ENCODE measurements around the gene NEK2.
"Not testable (repeated sequence)": the region's sequence is repeated elsewhere in the genome, so short reads cannot be mapped to it uniquely, and the experiment has no call there.

The NEK2 gene

GRCh38 chr1:211675230-211676105 is at the start of gene NEK2:
TSS of gene NEK2 (minus strand) at chr1:211675621. CDS start at chr1:211675479, 142 bp downstream.
- DNase-seq (ENCODE audit: low read depth in 1 of 2, low spot score in 1 of 2) = peak; percentile 53 to 61

DNA sequence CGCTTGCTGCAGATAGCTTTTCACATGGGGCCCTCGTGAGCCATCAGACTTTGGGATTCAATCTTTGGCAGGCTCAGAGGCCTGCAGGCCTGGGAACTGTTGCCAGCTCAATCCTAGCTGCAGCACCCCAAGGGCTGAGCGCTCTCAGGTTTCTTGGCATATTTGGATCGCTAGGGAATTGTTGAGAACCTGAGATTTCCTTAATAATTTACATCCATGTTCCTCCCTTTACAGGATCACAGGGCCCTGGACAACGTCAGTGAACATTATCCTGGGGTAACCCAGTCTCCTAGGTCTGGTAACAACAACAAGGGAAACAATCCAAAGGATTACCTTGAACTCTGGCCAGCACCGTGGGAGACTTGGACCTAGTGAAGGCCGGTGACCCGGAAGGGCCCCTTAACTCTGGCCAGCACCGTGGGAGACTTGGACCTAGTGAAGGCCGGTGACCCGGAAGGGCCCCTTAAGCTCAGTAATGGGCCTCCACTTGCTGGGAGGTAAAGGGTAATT is 49.3 kb upstream of the NEK2 start:
- no peak for DNase-seq (ENCODE audit: low read depth in 1 of 2, low spot score in 1 of 2)

DNA sequence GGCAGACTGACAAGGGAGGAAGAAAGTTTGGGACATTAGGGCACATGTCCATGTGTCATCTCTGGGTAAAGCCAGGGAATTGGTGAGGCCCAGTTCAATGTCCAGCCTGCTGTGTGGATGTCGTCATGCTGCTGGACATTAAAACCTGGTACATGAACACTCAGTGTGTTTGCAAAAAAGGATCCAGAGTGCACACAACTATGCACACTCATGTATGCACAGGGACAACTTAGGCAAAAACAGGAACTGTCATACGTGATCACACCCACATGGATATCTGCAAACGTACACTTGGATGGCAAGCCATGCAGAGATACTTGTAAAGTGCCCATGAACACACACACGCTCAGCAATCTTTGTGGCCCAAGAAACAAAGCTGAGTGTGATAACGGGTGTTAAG is 47.9 kb upstream of the NEK2 start:
- DNase-seq (ENCODE audit: low read depth in 1 of 2, low spot score in 1 of 2) = no peak

- no peak for DNase-seq (ENCODE audit: low read depth in 1 of 2, low spot score in 1 of 2)
These were observed 47.1 kb upstream of the NEK2 start for GRCh38 chr1:211722277-211723175.

GRCh38 chr1:211716555-211716954 is 41.1 kb upstream of the NEK2 start:
- DNase-seq (ENCODE audit: low read depth in 1 of 2, low spot score in 1 of 2) = not testable (repeated sequence)

GRCh38 chr1:211715971-211716370 is 40.5 kb upstream of the NEK2 start:
- no peak for DNase-seq (ENCODE audit: low read depth in 1 of 2, low spot score in 1 of 2)

GRCh38 chr1:211714154-211714553 is 38.7 kb upstream of the NEK2 start:
- DNase-seq (ENCODE audit: low read depth in 1 of 2, low spot score in 1 of 2) = no peak

DNA sequence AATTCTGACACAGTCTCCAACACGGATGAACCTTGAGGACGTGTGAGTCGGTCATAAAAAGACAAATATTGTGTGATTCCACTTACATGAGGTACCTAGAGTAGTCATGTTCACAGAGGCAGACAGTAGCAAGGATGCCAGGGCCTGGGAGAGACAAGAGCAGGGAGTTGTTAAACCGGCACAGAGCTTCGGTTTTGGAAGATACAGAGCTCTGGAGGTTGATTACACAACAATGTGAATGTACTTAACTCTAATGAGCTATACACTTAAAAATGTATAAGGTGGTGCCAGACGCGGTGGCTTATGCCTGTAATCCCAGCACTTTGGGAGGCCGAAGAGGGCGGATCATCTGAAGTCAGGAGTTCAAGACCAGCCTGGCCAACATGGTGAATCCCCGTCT is 37.8 kb upstream of the NEK2 start:
- DNase-seq (ENCODE audit: low read depth in 1 of 2, low spot score in 1 of 2) = no peak

DNA sequence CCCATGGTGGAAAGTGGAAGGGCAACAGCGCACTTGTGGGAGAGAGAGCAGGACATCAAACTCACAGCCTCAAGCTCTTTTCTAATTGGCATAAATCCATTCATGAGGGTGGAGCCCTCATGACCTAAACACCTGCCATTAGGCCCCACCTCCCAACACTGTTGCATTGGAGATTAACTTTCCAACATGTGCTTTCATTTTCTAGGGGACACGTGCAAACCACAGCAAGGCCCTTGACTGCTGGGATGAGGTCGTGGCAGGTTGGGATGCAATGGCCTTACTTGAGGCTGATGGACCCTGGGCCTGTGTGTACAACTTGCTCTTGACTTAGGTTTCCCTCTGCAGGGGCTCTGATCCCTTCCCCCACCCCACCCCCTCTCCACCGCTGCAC is 35.9 kb upstream of the NEK2 start:
- no peak for DNase-seq (ENCODE audit: low read depth in 1 of 2, low spot score in 1 of 2)

DNA sequence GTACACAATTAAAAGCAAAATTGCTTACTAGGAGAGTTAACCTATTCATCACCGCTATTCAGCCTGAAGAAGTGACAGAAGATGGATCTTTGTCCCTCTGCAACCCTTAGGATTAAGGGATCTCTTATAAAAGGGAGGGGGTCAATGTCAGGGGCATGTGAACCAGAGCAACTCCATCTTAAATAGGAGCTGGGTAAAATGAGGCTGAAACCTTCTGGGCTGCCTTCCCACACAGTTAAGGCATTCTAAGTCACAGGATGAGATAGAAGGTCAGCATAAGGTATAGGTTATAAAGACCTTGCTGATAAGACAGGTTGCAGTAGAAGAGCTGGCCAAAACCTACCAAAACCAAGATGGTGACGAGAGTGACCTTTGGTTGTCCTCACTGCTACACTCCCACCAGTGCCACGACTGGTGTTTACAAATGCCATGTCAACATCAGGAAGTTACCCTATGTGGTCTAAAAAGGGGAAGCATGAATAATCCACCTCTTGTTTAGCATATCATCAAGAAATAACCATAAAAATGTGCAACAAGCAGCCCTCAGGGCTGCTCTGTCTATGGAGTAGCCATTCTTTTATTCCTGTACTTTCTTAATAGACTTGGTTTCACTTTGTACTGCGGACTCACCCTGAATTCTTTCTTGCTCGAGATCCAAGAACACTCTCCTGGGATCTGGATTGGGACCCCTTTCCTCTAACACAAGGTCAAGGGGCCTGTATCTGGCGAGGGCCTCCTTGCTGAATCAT is 35.3 kb upstream of the NEK2 start:
- DNase-seq (ENCODE audit: low read depth in 1 of 2, low spot score in 1 of 2) = no peak

DNA sequence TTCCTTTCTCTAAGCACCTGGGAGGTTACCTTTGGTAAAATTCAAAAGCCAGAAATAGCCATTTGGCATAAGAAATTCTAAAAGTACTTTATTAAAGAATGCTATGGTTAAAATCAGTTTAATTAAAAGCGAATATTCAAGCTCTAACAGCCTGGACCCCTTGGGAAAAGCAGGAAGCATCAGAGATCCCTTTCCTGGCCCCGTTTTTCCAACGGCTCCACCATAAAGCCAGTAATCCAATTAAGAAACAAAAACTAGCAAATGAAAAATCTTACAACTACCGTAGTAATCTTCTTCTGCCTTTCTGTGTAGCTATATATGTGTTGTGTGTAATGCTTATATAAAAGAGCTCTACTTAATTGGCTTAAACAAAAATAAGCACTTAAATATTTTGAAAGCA is 33.5 kb upstream of the NEK2 start:
- no peak for DNase-seq (ENCODE audit: low read depth in 1 of 2, low spot score in 1 of 2)

DNA sequence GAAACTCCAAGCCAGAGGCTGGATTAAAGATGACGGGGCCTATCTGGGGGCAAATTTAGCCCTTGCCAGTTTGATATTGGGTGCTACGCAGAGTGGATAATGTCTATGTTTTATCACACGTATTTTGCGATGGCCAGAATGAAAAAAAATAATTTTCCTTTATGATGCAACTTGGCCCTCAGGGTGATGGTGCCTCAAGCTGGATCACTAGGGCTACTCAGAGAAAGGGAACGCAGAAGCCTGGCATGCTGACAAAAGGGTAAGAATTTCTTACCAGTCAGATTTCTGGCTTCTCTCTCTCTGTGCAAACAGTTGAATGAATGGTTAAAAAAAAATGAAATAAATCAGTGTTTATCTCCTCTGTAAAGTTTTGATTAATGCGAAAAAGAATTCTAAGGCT is 32.6 kb upstream of the NEK2 start:
- no peak for DNase-seq (ENCODE audit: low read depth in 1 of 2, low spot score in 1 of 2)

DNA sequence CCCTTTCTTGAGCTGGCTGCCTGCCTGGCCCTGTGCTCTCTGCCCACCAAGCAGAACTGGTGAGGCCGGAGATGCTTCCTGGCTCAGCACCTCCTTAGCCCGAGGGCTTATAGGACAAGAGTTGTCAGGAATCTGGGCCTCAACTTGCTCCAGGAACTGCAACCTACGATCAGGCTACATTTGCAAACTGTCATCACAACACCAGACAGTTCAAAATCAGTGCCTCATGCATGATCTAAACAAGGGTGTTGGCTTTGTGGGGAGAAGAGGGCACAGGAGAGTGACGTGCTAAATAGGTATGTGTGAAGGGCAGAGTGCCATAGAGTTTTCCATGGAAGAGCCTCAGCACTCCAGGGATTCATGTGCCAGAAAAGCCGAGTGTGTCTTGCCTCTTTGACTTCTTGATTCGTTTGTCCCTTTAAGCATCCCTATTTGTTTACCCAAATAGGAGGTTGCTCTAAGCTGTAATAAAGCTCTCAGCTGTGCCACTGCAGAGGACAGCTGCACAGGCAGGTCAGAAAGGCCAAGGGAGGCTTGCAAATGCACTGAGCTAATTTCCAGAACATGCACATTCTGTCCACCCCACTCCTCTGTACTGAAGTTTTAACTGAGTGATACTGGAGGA is 30.2 kb upstream of the NEK2 start:
- DNase-seq (ENCODE audit: low read depth in 1 of 2, low spot score in 1 of 2) = no peak

GRCh38 chr1:211704543-211704942 is 29.1 kb upstream of the NEK2 start:
- DNase-seq (ENCODE audit: low read depth in 1 of 2, low spot score in 1 of 2) = no peak

DNA sequence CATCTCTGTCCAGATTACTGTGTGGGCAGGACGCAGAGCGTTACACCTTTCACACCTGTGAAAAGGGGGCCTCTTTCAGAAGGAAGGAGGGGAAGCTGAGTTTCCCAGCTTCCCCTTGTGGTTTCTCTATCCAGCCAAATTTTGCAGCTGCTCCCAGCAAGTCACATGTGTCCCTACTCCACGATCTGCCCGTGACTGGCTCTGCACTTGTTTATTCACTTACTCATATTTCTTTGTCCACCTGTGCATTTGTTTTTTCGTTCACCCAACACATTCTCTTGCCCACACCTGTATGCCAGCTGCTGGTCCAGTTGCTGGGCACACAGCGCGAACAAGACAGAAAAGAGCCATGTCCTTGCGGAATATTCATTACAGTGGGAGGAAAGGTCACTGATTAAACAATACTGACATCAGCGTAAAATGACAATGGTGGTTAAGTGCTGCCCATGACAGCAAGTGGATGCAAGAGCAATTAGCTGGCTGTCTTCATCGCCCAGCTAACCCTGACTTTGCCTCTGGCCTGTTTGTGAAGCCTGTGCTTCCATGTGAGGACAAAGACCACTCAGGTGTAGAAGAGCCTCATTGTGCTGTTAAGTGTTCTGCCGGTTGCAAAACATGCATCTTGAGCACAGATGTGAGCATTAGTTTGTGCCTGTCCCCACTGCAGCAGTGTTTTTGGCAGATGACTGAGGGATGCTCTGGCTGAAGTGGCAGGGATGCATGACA is 28.6 kb upstream of the NEK2 start:
- no peak for DNase-seq (ENCODE audit: low read depth in 1 of 2, low spot score in 1 of 2)

- no peak for DNase-seq (ENCODE audit: low read depth in 1 of 2, low spot score in 1 of 2)
These were observed 26.3 kb upstream of the NEK2 start for GRCh38 chr1:211701733-211702132.

GRCh38 chr1:211699059-211699458 is 23.6 kb upstream of the NEK2 start:
- no peak for DNase-seq (ENCODE audit: low read depth in 1 of 2, low spot score in 1 of 2)

GRCh38 chr1:211698161-211699026 is 23.0 kb upstream of the NEK2 start:
- peak; percentile 67 to 70 for DNase-seq (ENCODE audit: low read depth in 1 of 2, low spot score in 1 of 2)

GRCh38 chr1:211697356-211697755 is 21.9 kb upstream of the NEK2 start:
- no peak for DNase-seq (ENCODE audit: low read depth in 1 of 2, low spot score in 1 of 2)

Measured in stimulated activated CD4-positive, alpha-beta T cell treated with anti-CD3 and anti-CD28 coated beads, Interleukin-15, amount 100 ng/mL, for 1 hour (primary cell).